Activated CD4-positive, alpha-beta memory T cell treated with anti-CD3 and anti-CD28 coated beads for 36 hours (primary cell): ENCODE measurements around the gene CTNNA2. TPM values are rescaled to one million over a fixed set of nuclear protein-coding genes. Genes with fewer than 3 reads are reported as not detected.

ENCODE experiments used
- CTCF ChIA-PET: fragments of 350-600 bp; sonication (Branson Sonifier 250); formaldehyde crosslinking; loops from one replicate; lab custom pipeline; 2021; ENCODE audit warnings: antibody characterized with exemption, inconsistent platforms; lab: Charles Lee
- POLR2A ChIA-PET: fragments of 350-600 bp; sonication (Branson Sonifier 250); formaldehyde crosslinking; loops from one replicate; lab custom pipeline; 2021; ENCODE audit warnings: antibody characterized with exemption; lab: Charles Lee
- DNase-seq: peaks from one replicate; pipeline ENCODE4 v3.0.0-alpha.2; 2020
- H3K27ac Mint-ChIP-seq: one replicate; pipeline ENCODE4 v1.8.0; 2021; ENCODE audit warnings: mixed read lengths
- H3K27me3 Mint-ChIP-seq: one replicate; pipeline ENCODE4 v1.8.0; 2021; ENCODE audit warnings: mixed read lengths
- H3K36me3 Mint-ChIP-seq: one replicate; pipeline ENCODE4 v1.8.0; 2021; ENCODE audit warnings: mixed read lengths
- H3K4me1 Mint-ChIP-seq: one replicate; pipeline ENCODE4 v1.8.0; 2021; ENCODE audit warnings: low read depth, mixed read lengths
- H3K4me3 Mint-ChIP-seq: one replicate; pipeline ENCODE4 v1.8.0; 2021; ENCODE audit warnings: mild to moderate bottlenecking, mixed read lengths
- H3K9me3 Mint-ChIP-seq: one replicate; pipeline ENCODE4 v1.8.0; 2021; ENCODE audit warnings: mixed read lengths
- intact Hi-C: fragments of 100-400 bp; cut with micrococcal nuclease; formaldehyde crosslinking; loops from one replicate; pipeline ENCODE4 v1.15.1; 2023
- total RNA-seq, 2 experiments: library from RNA; stranded (reverse); gene quantifications; one replicate each; pipeline ENCODE4 v1.2.3, GENCODE V29; 2021

Gene CTNNA2
- total RNA-seq, 2 experiments from 2014 or later: not detected

DNA sequence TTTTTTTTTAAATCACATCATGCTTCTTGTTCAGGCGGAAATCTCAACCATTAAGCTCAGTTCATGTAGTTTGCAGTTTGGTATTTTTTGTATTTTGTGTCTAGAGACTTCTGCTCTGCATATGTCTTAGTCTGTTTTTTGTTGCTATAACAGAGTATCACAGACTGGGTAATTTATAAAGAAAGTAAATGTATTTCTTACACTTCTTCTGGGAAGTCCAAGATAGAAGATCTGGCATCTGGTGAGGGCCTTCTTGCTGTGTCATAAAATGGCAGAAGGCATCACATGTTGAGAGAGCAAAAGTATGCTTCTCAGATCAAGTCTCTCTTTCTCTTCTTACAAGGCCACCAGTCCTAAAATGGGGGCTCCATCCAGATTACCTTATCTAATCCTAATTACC is 208.2 kb downstream of the CTNNA2 start:
- H3K4me3 Mint-ChIP-seq: no peak overlapping the region
- H3K9me3 Mint-ChIP-seq: peaks cover 14% of the 10 kb centered on the region
- no peaks in the 10 kb centered on the region for H3K27me3 Mint-ChIP-seq
- intact Hi-C loops: no loop called here
- H3K36me3 Mint-ChIP-seq: no peaks in the 10 kb centered on the region
- ChIA-PET CTCF (no interaction called here), POLR2A (no interaction called here)
- no peak overlapping the region for H3K27ac Mint-ChIP-seq
- DNase-seq: no peak
- no peaks in the 10 kb centered on the region for H3K4me1 Mint-ChIP-seq

DNA sequence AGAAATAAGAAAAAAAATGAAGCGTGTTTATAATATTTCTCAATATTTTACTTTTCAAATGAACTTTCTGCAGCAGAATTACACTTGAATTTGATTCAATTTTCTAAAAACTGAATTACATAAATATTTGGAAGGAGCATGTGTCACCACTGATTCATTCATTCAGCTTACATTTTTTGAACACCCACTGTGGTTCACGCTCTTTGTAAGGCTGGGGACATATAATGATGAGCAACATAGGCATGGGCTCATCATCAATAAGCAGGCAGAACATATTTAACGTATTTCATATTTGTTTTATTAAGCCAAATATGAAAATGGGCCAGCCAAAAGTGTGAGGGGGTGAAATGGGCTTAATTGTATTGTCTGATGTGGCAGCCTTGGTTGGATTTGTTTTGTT is 209.1 kb downstream of the CTNNA2 start:
- intact Hi-C loops: no loop called here
- POLR2A ChIA-PET: no interaction called here
- DNase-seq: no peak
- Mint-ChIP-seq H3K9me3 (peaks cover 14% of the 10 kb centered on the region), H3K36me3 (no peaks in the 10 kb centered on the region), H3K27ac (no peak overlapping the region), H3K4me1 (no peaks in the 10 kb centered on the region), H3K27me3 (no peaks in the 10 kb centered on the region), H3K4me3 (no peak overlapping the region)
- CTCF ChIA-PET: no interaction called here

DNA sequence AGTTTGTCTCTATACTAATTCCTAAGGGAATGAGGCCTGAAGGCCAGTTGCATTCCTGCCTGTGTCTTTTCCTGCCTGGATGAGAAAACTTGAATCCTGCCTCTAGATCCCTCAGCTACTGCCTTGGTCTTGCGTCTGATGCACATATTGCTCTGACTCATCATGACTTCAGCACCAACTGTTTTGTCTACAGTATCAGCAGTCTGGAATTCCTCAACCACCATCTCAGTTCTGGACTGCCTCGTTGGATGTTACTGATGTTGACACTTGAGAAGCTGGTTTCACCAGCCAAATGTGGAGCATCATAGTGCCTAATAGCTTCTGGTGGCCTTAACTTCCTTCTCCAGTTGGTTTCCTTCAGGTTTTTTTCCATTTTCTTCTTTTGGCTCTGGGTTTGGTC is 211.0 kb downstream of the CTNNA2 start:
- H3K4me3 Mint-ChIP-seq: no peak overlapping the region
- POLR2A ChIA-PET: no interaction called here
- intact Hi-C loops: no loop called here
- peaks cover 13% of the 10 kb centered on the region for H3K9me3 Mint-ChIP-seq
- CTCF ChIA-PET: no interaction called here
- H3K4me1 Mint-ChIP-seq: no peaks in the 10 kb centered on the region
- DNase-seq: no peak
- H3K27ac Mint-ChIP-seq: no peak overlapping the region
- H3K27me3 Mint-ChIP-seq: no peaks in the 10 kb centered on the region
- no peaks in the 10 kb centered on the region for H3K36me3 Mint-ChIP-seq

DNA sequence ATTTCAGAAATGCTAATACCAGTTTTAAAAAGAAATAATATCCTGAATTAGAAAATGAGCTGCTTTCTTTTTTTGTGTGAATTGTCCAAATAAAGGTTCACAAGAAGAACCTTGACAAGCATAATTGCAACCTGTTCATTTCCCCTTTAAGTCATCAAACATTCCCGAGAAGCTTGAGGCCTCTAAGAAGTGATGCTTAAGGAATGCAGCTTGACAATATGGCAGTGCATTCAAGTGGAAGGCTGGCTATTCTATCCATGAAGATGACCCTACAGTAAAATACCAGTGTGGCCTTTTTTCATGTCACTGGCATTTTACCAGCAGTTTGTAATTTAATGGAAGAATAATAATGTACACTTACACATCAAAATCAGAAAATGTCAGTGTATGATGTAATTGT is 216.7 kb downstream of the CTNNA2 start:
- ChIA-PET CTCF (interaction anchor here (0.7 kb wide), 1 partner anchor 11 kb away, joined by 3 read pairs; no protein-coding TSS in a partner anchor), POLR2A (no interaction called here)
- Mint-ChIP-seq H3K36me3 (no peaks in the 10 kb centered on the region), H3K27ac (no peak overlapping the region), H3K9me3 (peaks cover 15% of the 10 kb centered on the region), H3K27me3 (no peaks in the 10 kb centered on the region), H3K4me3 (no peak overlapping the region), H3K4me1 (no peaks in the 10 kb centered on the region)
- no peak for DNase-seq
- intact Hi-C loops: no loop called here

DNA sequence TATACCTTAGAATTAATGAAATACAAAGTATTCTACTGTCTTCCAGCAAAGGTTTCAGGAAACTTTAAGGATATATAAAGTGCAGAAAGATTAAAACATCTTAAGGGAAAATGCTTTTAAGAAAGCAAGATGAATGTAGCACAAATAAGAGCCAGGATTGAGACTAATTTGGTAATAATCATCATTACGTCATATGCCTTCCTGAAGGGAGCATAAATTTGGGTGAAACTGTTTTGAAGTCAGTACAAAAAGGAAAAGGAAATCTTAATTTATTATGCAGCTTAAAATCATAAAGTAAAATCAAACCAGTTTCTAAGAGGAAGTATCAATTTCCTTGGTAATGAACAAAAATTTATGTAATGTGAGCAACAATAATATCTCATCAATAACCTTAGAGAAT is 221.7 kb downstream of the CTNNA2 start:
- no peak for DNase-seq
- H3K4me1 Mint-ChIP-seq: no peaks in the 10 kb centered on the region
- H3K9me3 Mint-ChIP-seq: peaks cover 16% of the 10 kb centered on the region
- no peak overlapping the region for H3K27ac Mint-ChIP-seq
- intact Hi-C loops: no loop called here
- H3K4me3 Mint-ChIP-seq: no peak overlapping the region
- H3K36me3 Mint-ChIP-seq: no peaks in the 10 kb centered on the region
- no peaks in the 10 kb centered on the region for H3K27me3 Mint-ChIP-seq
- CTCF ChIA-PET: no interaction called here
- POLR2A ChIA-PET: no interaction called here

DNA sequence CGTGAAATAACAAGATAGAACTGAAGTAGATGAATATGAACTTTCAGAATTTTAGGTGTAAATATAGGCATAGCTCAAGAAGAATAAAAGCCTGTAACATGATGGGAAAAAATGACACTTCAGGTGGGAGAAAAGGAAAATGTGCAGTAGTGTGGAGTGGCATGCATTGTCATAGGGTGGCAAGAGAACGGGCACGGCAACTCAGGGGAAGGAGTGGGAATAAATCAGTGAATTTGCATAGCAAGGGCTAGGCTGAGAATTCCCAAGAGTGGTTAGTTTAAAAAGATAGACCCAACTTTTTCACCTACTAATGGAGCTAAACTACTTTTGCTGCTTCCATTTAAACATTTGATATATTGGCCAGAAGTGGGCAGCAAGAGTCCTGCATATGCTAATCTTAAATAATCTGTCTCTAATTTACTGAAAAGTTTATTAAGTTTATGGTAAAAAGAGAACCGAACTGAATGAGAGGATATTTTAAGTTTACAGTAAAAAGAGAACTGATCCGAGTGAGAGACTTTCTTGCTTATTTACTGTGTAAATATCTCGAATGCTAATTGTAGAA is 228.1 kb downstream of the CTNNA2 start:
- DNase-seq: no peak
- CTCF ChIA-PET: no interaction called here
- peaks cover 20% of the 10 kb centered on the region for H3K9me3 Mint-ChIP-seq

DNA sequence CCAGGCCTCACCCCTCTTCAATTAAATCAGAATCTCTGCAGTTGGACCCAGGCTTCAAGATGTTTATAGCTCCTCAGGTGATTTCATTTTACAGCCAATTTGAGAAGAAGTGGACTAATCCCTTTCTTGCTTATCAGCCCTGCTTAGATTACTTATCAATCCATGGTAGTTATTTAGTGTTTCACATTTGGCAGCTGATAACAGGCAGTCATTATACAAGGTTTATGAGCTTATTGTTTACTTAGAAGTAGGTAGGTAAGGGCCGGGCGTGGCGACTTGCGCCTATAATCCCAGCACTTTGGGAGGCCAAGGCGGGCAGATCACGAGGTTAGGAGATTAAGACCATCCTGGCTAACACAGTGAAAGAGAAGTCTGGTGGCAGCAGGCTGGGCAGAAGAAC is 237.5 kb downstream of the CTNNA2 start:
- H3K27me3 Mint-ChIP-seq: no peaks in the 10 kb centered on the region
- ChIA-PET POLR2A (no interaction called here), CTCF (no interaction called here)
- H3K9me3 Mint-ChIP-seq: peaks cover 12% of the 10 kb centered on the region
- H3K27ac Mint-ChIP-seq: no peak overlapping the region
- intact Hi-C loops: no loop called here
- no peak overlapping the region for H3K4me3 Mint-ChIP-seq
- no peaks in the 10 kb centered on the region for H3K36me3 Mint-ChIP-seq
- DNase-seq: no peak
- no peaks in the 10 kb centered on the region for H3K4me1 Mint-ChIP-seq

More for the DNA sequence above, 228.1 kb downstream of the CTNNA2 start:
- POLR2A ChIA-PET: no interaction called here
- Mint-ChIP-seq H3K27me3 (no peaks in the 10 kb centered on the region), H3K4me1 (no peaks in the 10 kb centered on the region), H3K27ac (no peak overlapping the region), H3K4me3 (no peak overlapping the region), H3K36me3 (no peaks in the 10 kb centered on the region)
- intact Hi-C loops: no loop called here

DNA sequence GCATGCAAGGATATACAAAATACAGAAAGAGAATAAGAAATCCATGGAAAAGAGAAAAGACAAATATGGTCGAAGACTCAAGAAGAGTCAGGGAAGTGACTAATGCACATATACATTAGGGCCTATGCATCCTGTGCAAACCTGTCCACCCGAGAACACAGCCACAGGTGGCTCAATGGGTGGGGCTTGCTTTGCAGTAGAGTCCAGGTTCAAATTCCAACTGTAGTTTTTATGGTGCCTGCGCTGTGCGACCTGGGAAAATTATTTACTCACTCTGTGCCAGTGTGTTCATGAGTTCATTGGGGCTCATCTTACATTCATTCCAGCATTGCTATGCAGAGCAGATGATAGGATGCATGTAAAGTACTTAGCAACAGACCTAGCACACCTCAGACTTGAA is 244.7 kb downstream of the CTNNA2 start:
- POLR2A ChIA-PET: no interaction called here
- Mint-ChIP-seq H3K4me1 (no peaks in the 10 kb centered on the region), H3K4me3 (no peak overlapping the region), H3K27me3 (no peaks in the 10 kb centered on the region), H3K9me3 (peaks cover 5% of the 10 kb centered on the region), H3K27ac (no peak overlapping the region), H3K36me3 (no peaks in the 10 kb centered on the region)
- no peak for DNase-seq
- CTCF ChIA-PET: no interaction called here
- intact Hi-C loops: no loop called here

DNA sequence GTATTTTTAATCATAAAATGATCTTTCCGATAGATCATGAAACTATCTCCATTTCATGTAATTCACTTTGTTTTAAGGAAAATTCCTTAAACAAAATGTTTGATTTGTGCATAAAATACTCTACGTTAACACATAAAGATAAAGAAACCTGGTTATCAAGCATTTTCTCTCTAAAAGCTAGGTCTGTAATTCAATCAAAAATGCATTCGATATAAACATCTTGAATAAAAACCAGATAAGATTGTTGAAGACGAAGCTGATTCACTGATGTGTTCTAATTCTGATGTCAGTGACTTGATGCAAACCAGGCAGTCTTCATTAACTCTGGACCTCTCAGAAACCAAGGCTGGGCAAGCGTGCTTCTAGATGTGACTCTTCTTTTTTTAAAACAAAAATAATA is 245.2 kb downstream of the CTNNA2 start:
- no peak overlapping the region for H3K27ac Mint-ChIP-seq
- H3K4me3 Mint-ChIP-seq: no peak overlapping the region
- ChIA-PET POLR2A (no interaction called here), CTCF (no interaction called here)
- DNase-seq: no peak
- no peaks in the 10 kb centered on the region for H3K4me1 Mint-ChIP-seq
- H3K36me3 Mint-ChIP-seq: no peaks in the 10 kb centered on the region
- H3K27me3 Mint-ChIP-seq: no peaks in the 10 kb centered on the region
- intact Hi-C loops: no loop called here
- H3K9me3 Mint-ChIP-seq: peaks cover 5% of the 10 kb centered on the region

DNA sequence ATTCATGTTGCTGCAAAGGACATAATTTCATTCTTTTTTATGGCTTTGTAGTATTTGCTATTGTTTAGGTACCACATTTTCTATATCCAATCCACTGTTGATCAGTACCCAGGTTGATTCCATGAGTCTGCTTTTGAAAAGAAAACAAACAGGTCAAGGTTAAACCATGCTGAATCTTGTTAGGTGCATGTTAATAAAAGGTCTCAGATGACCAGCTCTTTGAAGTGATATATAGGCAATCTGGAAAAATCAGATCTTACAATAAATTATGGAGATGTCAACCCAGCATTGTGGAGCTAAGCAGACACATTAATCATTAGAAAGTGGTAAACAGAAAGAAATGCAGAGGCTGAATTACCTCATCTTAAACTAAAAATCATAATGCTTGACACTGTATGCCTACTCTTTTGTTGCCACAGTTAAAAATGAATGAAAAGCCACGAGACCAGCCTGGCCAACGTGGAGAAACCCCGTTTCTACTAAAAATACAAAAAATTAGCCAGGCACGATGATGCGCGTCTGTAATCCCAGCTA is 246.0 kb downstream of the CTNNA2 start:
- CTCF ChIA-PET: no interaction called here
- POLR2A ChIA-PET: no interaction called here

DNA sequence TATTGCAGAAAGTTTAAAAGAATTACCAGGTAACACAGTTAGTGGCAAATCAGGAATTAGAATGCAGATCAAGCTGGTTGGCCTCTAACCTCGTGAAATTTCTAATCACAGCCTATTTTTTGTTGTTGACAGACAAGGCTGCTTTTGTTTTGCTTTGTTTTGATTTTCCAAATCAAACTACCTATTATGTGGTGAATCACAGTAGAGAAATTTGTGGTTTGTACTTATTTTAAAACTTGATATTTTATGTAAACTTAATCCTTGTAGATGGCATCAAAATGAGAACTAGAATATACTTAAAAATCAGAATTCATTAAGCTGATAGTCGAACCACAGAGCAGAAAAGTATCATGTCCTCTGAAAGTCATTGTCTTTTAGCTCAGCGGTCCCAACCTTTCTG is 258.1 kb downstream of the CTNNA2 start:
- Mint-ChIP-seq H3K4me3 (no peak overlapping the region), H3K27ac (no peak overlapping the region), H3K36me3 (no peaks in the 10 kb centered on the region), H3K4me1 (no peaks in the 10 kb centered on the region), H3K9me3 (peaks cover 11% of the 10 kb centered on the region), H3K27me3 (no peaks in the 10 kb centered on the region)
- ChIA-PET CTCF (no interaction called here), POLR2A (no interaction called here)
- no peak for DNase-seq
- intact Hi-C loops: no loop called here

More for the DNA sequence above, 246.0 kb downstream of the CTNNA2 start:
- no peaks in the 10 kb centered on the region for H3K4me1 Mint-ChIP-seq
- intact Hi-C loops: no loop called here
- H3K27me3 Mint-ChIP-seq: no peaks in the 10 kb centered on the region
- H3K4me3 Mint-ChIP-seq: no peak overlapping the region
- no peaks in the 10 kb centered on the region for H3K36me3 Mint-ChIP-seq
- no peak for DNase-seq
- no peak overlapping the region for H3K27ac Mint-ChIP-seq
- H3K9me3 Mint-ChIP-seq: peaks cover 2% of the 10 kb centered on the region

DNA sequence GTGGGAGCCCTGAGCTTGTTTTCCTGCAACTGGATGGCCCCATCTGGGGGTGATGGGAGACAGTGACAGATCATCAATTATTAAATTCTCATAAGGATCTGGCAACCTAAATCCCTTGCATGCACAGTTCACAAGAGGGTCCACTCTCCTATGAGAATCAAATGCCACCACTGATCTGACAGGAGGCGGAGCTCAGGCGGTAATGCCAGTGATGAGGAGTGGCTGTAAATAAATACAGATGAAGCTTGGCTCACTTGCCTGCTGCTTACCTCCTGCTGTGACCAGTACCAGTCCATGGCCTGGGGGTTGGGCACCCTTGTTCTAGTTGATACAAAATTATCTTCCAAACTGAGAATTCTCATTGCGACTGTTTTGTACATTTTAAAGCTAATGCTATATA is 258.6 kb downstream of the CTNNA2 start:
- POLR2A ChIA-PET: no interaction called here
- Mint-ChIP-seq H3K27ac (no peak overlapping the region), H3K36me3 (no peaks in the 10 kb centered on the region), H3K4me1 (no peaks in the 10 kb centered on the region), H3K4me3 (no peak overlapping the region), H3K27me3 (no peaks in the 10 kb centered on the region), H3K9me3 (peaks cover 11% of the 10 kb centered on the region)
- CTCF ChIA-PET: no interaction called here
- no peak for DNase-seq
- intact Hi-C loops: no loop called here

DNA sequence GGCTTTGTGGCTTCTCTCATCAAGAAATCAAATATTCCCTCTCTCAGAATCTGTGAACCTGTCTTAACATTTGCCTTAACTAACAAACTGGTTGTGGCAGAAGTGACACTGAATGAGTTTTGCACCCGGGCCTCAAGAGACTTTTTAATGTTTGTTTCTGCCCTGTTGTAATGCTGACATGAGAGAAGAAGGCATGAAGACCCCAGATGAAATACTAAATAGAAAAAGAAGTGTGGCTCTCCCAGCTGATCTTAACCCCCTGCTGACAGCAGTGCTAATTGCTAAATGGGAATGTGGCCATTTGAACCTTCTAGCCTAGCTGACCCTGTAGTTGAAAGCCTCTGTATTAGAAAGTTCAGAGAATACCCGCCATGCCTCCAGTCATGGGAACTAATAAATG is 261.2 kb downstream of the CTNNA2 start:
- Mint-ChIP-seq H3K4me1 (no peaks in the 10 kb centered on the region), H3K36me3 (no peaks in the 10 kb centered on the region), H3K4me3 (no peak overlapping the region), H3K27me3 (no peaks in the 10 kb centered on the region), H3K27ac (no peak overlapping the region), H3K9me3 (peaks cover 11% of the 10 kb centered on the region)
- POLR2A ChIA-PET: no interaction called here
- DNase-seq: no peak
- CTCF ChIA-PET: no interaction called here
- intact Hi-C loops: no loop called here
